ENCODE measurements around the gene IRF9. TPM values are rescaled to one million over a fixed set of nuclear protein-coding genes. Genes with fewer than 3 reads are reported as not detected.

IRF9 gene
- total RNA-seq, 1 donor from 2014 or later: 44.8 TPM

- intact Hi-C loops (cut with DNase I): no loop called here
- no peak for DNase-seq (ENCODE audit: low spot score)
Observed at GRCh38 chr14:24204163-24205146, 43.4 kb downstream of the IRF9 start.

DNA sequence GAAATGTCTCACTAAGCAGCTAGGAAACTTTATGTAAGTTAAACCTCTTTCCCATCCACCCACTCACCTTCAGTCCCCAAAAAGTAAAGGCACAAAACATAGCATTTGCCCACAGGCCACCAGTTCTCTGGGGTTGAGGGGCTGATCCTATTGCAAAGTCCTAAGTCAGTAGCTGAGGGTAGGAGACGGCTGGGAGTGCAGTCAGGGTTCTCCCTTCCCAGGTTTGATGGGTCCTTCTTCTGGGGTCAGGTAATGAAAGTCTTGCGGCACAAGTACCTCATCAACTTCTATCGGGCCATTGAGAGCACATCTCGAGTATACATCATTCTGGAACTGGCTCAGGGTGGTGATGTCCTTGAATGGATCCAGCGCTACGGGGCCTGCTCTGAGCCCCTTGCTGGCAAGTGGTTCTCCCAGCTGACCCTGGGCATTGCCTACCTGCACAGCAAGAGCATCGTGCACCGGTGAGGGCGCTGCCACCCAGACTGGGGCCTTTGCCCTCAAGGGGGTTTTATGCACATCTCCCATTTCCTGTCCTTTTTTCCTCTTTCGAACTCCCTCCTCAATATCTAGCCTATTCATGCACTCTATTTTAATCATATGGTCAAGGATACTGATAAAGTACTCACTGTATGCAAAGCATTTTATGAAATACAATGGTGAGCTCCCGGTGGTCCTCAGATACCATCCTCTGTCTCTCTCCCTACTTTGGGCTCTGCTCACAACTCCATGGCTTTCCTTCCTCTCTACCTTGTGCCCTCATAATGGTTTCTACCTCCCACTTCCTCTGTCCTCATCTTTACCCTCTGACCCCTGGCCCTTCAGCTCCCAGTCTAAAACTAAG, 45.4 kb downstream of the IRF9 start:
- no peak for DNase-seq (ENCODE audit: low spot score)
- intact Hi-C loops (cut with DNase I): no loop called here

GRCh38 chr14:24207104-24207551, 46.1 kb downstream of the IRF9 start:
- DNase-seq (ENCODE audit: low spot score): no peak
- intact Hi-C loops (cut with DNase I): no loop called here

GRCh38 chr14:24207625-24208024, 46.6 kb downstream of the IRF9 start:
- intact Hi-C loops (cut with DNase I): no loop called here
- DNase-seq (ENCODE audit: low spot score): no peak

DNA sequence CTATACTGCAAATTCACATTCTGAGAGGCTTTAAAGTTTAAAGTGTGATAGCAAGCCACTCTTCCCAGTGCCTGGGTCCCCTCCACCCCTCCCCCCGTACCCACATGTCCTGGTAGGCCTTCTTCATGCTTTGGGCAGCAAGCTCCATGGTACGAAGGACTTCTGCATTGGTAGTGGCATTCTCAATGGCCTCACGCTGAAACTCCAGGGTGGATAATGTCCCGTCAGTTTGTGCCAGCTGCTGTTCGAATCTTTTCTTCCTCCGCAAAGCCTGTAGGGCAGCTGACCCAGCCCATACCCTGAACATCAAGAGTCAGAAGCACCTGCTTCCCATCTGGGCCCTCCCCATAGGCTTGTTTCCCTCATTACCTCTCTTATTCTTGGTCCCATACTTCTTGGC, 50.2 kb downstream of the IRF9 start:
- intact Hi-C loops (cut with DNase I): no loop called here
- DNase-seq (ENCODE audit: low spot score): no peak

GRCh38 chr14:24212924-24213865, 52.1 kb downstream of the IRF9 start, which contains the start of gene CHMP4A:
Gene CHMP4A (minus strand): TSS chr14:24213488. CDS start chr14:24213439, 49 bp downstream.
- intact Hi-C loops (cut with DNase I): loop anchor here (2.0 kb wide), 1 partner anchor 18 kb away; the partner anchor contains the start of gene TM9SF1
- peak; percentile 96 for DNase-seq (ENCODE audit: low spot score)

DNA sequence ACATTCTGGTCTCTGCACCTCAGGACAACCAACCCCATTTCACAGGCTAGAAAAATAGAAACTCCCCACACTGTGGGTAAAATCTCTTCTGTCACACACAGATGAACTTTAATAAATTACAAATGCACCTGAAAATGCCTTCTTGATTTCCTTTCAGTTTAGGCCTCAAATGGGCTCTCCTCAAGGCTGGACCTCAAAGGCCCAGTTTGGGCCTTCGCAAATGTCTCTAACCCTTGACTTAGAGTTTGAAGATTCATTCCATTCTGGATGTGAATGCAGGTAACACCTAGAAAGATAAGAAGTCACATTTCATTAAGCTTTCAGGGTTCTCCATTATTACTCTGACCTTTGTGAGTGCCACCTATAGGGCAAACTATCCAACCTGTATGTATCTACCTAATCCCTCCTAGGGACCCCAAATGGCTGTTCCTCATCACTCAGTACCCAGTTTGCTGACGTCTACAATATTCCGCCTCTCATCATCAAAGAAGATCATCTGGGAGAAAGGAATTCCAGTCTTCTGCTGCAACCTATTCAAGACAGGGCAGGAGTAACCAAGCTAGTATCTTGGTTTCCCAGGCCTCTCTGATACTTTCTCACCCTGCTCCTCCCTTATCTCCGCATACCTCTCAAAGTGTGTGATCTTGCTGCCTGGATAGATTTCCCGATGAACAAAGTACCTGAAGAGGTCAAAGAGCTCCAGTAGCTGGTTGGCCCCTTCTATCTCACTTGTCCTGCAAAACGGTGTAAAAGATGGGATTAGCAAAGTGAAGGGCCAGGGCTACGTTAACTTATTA, 53.0 kb downstream of the IRF9 start:
- intact Hi-C loops (cut with DNase I): loop anchor here (2.0 kb wide), 2 partner anchors 19 to 27 kb away; partner anchors contain the start of gene TM9SF1
- no peak for DNase-seq (ENCODE audit: low spot score)

- intact Hi-C loops (cut with DNase I): loop anchor here (2.0 kb wide), 1 partner anchor 25 kb away; no protein-coding TSS in a partner anchor
- DNase-seq (ENCODE audit: low spot score): peak; percentile 93
Observed at GRCh38 chr14:24215495-24216344, 54.7 kb downstream of the IRF9 start, which contains the start of gene MDP1. Gene MDP1 (minus strand): TSS chr14:24216066. CDS start chr14:24215955, 111 bp downstream.

Small RNA genes within 50 kb of the gene (microRNA-seq; reads per million reads assigned to microRNA genes)
- gene MIR7703: not detected

Other genes starting within 250 kb of the IRF9 start
- 26.0 TPM for gene DHRS4, start 207.5 kb upstream of the IRF9 start, total RNA-seq
- 26.2 TPM for gene DHRS4L2, start 172.3 kb upstream of the IRF9 start, total RNA-seq
- 0.05 TPM for gene CARMIL3, start 109.3 kb upstream of the IRF9 start, total RNA-seq
- 1.4 TPM for gene CPNE6, start 89.7 kb upstream of the IRF9 start, total RNA-seq
- 2.2 TPM for gene PCK2, start 67.0 kb upstream of the IRF9 start, total RNA-seq
- gene DCAF11, start 46.5 kb upstream of the IRF9 start, total RNA-seq: 54.1 TPM
- 2.4 TPM for gene NRL, start 46.3 kb upstream of the IRF9 start, total RNA-seq
- gene FITM1, start 30.6 kb upstream of the IRF9 start, total RNA-seq: 112 TPM
- 61.3 TPM for gene PSME1, start 25.1 kb upstream of the IRF9 start, total RNA-seq
- 14.6 TPM for gene EMC9, start 19.7 kb upstream of the IRF9 start, total RNA-seq
- 49.7 TPM for gene PSME2, start 14.7 kb upstream of the IRF9 start, total RNA-seq
- 31.3 TPM for gene RNF31, start 13.8 kb upstream of the IRF9 start, total RNA-seq
- 5.7 TPM for gene REC8, start 10.8 kb downstream of the IRF9 start, total RNA-seq
- 15.7 TPM for gene IPO4, start 27.6 kb downstream of the IRF9 start, total RNA-seq
- 19.1 TPM for gene TM9SF1, start 34.2 kb downstream of the IRF9 start, total RNA-seq
- not detected for gene TSSK4, start 44.4 kb downstream of the IRF9 start, total RNA-seq
- 30.0 TPM for gene CHMP4A, start 52.2 kb downstream of the IRF9 start, total RNA-seq
- 16.7 TPM for gene MDP1, start 54.8 kb downstream of the IRF9 start, total RNA-seq
- gene NEDD8, start 71.1 kb downstream of the IRF9 start, total RNA-seq: 167 TPM
- gene GMPR2, start 71.7 kb downstream of the IRF9 start, total RNA-seq: 33.2 TPM
- gene TINF2, start 81.4 kb downstream of the IRF9 start, total RNA-seq: 42.3 TPM
- 0.48 TPM for gene TGM1, start 101.9 kb downstream of the IRF9 start, total RNA-seq
- 13.3 TPM for gene RABGGTA, start 110.3 kb downstream of the IRF9 start, total RNA-seq
- gene DHRS1, start 138.5 kb downstream of the IRF9 start, total RNA-seq: 8.5 TPM
- gene NOP9, start 138.6 kb downstream of the IRF9 start, total RNA-seq: 28.3 TPM
- 2.4 TPM for gene CIDEB, start 146.7 kb downstream of the IRF9 start, total RNA-seq
- gene LTB4R2, start 148.9 kb downstream of the IRF9 start, total RNA-seq: 2.2 TPM
- 1.8 TPM for gene LTB4R, start 150.2 kb downstream of the IRF9 start, total RNA-seq
- 71.9 TPM for gene ADCY4, start 173.8 kb downstream of the IRF9 start, total RNA-seq
- 3.5 TPM for gene RIPK3, start 178.7 kb downstream of the IRF9 start, total RNA-seq
- gene NFATC4, start 206.9 kb downstream of the IRF9 start, total RNA-seq: 13.3 TPM
- 5.0 TPM for gene NYNRIN, start 237.7 kb downstream of the IRF9 start, total RNA-seq